Skeletal muscle tissue (tissue), 4 donors: Measurements from ENCODE around the gene SOD3. TPM values are rescaled to one million over a fixed set of nuclear protein-coding genes. Genes with fewer than 3 reads are reported as not detected.
A peak's percentile ranks its signal among the peaks of the same experiment; 100 is the strongest.

Source experiments
- H3K27ac ChIP-seq: one replicate; pipeline ENCODE4 v1.7.0; 2013; ENCODE audit warnings: mild to moderate bottlenecking, low read depth, low read length, inconsistent platforms
- H3K27me3 ChIP-seq, 3 donors: one replicate each; pipeline ENCODE4 v1.7.0; 2013; ENCODE audit warnings: low read length in 3 of 3; ENCODE audit not compliant: control insufficient read depth in 3 of 3, insufficient read depth in 3 of 3
- H3K36me3 ChIP-seq, 3 donors: one replicate each; pipeline ENCODE4 v1.7.0; 2013; ENCODE audit warnings: low read length in 3 of 3; ENCODE audit not compliant: control insufficient read depth in 3 of 3, insufficient read depth in 3 of 3
- H3K4me1 ChIP-seq, 3 donors: one replicate each; pipeline ENCODE4 v1.7.0; 2013; ENCODE audit warnings: low read length in 3 of 3, mild to moderate bottlenecking in 3 of 3; ENCODE audit not compliant: control insufficient read depth in 3 of 3, insufficient read depth in 3 of 3
- H3K4me3 ChIP-seq, 3 donors: one replicate each; pipeline ENCODE4 v1.7.0; 2013; ENCODE audit warnings: low read length in 3 of 3
- H3K9ac ChIP-seq, 3 donors: one replicate each; pipeline ENCODE4 v1.7.0; 2013; ENCODE audit warnings: low read length in 3 of 3, mild to moderate bottlenecking in 3 of 3, moderate library complexity in 2 of 3, low read depth in 1 of 3
- H3K9me3 ChIP-seq, 3 donors: one replicate each; pipeline ENCODE4 v1.7.0; 2013; ENCODE audit warnings: low read length in 3 of 3; ENCODE audit not compliant: control insufficient read depth in 3 of 3
- total RNA-seq: library from RNA; depleted of rRNA; stranded (reverse); fragments of >200 nt; gene quantifications from one replicate; pipeline ENCODE4 v1.2.3, GENCODE V29; 2014
- donor health status: Osteomylitis.

SOD3 gene
- total RNA-seq, 1 donor from 2014 or later, result 13.6 TPM

- Histone ChIP-seq H3K4me1 (peaks cover 19 to 22% (median 20%) of the 10 kb centered on the region in 3 donors), H3K27me3 (peaks cover 10 to 22% (median 10%) of the 10 kb centered on the region in 3 donors), H3K9ac (peak overlapping the region; percentile 23 to 60 (median 34)), H3K4me3 (peak overlapping the region; percentile 9 to 56 (median 56)), H3K9me3 (no peaks in the 10 kb centered on the region), H3K36me3 (no peaks in the 10 kb centered on the region), H3K27ac (no peak overlapping the region)
These were observed 5.0 kb downstream of the SOD3 start for GRCh38 chr4:24800325-24800895.

DNA sequence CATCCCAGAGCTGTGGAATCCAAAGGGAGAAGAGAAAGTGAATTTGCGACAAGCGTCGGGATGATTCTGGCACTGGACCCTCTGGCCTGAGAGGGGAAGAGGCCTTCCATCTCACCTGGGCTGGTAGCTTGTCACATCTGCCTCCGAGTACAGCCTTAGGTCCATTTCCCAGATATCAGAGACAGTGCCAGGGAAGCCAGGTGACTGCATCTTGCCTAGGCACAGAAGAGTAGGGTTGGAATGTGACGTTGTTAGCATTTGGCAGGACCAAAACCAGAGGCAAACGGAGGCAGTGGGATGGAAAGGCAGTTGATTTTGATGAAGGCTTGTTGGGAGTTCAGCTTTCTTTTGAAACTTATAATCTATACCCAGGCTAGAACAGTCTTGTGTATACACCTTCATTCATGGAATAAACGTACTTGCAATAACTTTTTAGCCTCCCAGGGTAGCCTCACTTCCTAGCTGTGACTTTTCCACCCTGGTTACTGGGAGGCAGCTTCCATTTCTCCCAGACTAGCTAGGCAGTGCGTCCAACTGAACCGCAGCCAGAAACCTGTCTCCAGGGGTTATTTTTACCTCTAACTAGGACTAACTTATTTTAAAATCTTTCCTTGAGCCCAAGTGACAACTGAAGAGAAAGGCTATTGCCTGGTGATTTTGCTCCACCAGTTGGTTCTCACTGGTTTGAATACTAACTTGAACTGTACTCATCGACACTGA lies 5.9 kb downstream of the SOD3 start:
- Histone ChIP-seq H3K27ac (no peak overlapping the region), H3K4me1 (peaks cover 14 to 22% (median 17%) of the 10 kb centered on the region in 3 donors), H3K27me3 (peaks cover 10 to 22% (median 10%) of the 10 kb centered on the region in 3 donors), H3K36me3 (no peaks in the 10 kb centered on the region), H3K4me3 (peak overlapping the region; percentile 9 to 56 (median 56)), H3K9ac (peak overlapping the region in 1 of 3 donors; percentile 57), H3K9me3 (no peaks in the 10 kb centered on the region)

GRCh38 chr4:24802648-24803047 lies 7.3 kb downstream of the SOD3 start:
- Histone ChIP-seq H3K9ac (no peak overlapping the region), H3K4me3 (no peak overlapping the region), H3K36me3 (peaks cover 0 to 3% (median 0%) of the 10 kb centered on the region in 3 donors), H3K27ac (no peak overlapping the region), H3K9me3 (no peaks in the 10 kb centered on the region), H3K4me1 (peaks cover 14 to 22% (median 17%) of the 10 kb centered on the region in 3 donors), H3K27me3 (peaks cover 10 to 22% (median 10%) of the 10 kb centered on the region in 3 donors)

- Histone ChIP-seq H3K27me3 (peaks cover 0 to 4% (median 1%) of the 10 kb centered on the region in 3 donors), H3K9ac (no peak overlapping the region), H3K4me3 (no peak overlapping the region), H3K36me3 (peaks cover 0 to 6% (median 5%) of the 10 kb centered on the region in 3 donors), H3K4me1 (peaks cover 14 to 17% (median 16%) of the 10 kb centered on the region in 3 donors), H3K27ac (no peak overlapping the region), H3K9me3 (no peaks in the 10 kb centered on the region)
These were observed 9.7 kb downstream of the SOD3 start for GRCh38 chr4:24805067-24805466.

DNA sequence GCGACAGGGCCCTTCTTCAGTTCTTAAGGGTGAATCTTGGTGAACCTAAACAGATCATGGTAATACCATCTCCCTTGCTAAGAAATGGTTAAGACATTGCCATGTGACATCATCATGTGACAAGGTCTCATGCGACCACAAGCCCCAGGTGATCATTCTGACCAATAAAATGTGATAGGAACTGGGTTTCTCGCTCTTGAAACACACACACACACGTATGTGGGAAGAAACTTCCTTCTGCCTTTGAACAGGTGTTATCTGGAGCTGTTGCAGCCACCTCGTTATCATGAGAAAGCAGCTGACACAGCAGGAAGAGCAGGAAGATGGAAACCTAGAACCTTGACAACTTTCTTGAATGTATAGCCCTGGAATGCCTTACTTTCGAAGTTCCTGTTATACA lies 10.2 kb downstream of the SOD3 start:
- H3K9ac ChIP-seq, result no peak overlapping the region
- no peak overlapping the region for H3K27ac ChIP-seq
- H3K4me1 ChIP-seq, result peaks cover 13 to 15% (median 13%) of the 10 kb centered on the region in 3 donors
- no peaks in the 10 kb centered on the region for H3K27me3 ChIP-seq
- H3K9me3 ChIP-seq, result no peaks in the 10 kb centered on the region
- peaks cover 0 to 6% (median 5%) of the 10 kb centered on the region in 3 donors for H3K36me3 ChIP-seq
- no peak overlapping the region for H3K4me3 ChIP-seq

DNA sequence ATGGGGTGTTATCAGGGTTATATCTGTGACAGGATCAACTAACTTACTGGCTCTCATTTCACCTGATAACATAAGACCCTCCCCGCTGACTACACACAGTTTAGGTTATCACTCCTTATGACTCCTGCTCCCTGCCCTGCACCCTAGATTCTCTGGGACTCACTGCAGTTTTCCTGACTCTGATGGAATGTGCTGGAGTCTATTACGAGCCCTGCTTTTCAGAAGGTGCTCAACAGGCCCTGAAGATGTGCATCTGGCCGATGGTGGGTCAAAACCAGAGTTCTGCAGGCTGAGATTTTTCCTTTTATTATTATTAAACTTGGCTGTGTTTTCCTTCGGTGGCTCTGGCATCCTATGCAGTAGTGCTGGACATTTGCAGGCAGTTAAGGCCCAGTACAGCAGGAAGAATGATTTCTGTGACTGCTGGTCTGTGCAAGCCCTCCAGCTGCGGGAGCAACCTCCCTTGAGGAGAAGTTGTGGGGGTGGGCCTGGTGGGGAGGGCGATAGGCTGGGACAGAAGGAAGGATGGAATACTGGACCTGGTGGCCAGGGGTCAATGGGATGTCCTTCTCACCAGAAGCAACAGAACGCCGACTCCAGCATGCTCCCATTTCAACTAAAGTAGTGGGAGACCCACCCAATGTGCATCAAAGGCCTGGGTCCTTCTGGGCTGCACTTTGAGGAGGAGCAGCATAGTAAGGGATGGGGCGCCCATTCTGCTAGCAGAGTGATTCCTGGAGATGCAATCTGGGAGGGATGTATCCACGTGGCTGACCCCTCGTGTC lies 11.0 kb downstream of the SOD3 start:
- H3K9me3 ChIP-seq, result no peaks in the 10 kb centered on the region
- peaks cover 0 to 6% (median 5%) of the 10 kb centered on the region in 3 donors for H3K36me3 ChIP-seq
- peaks cover 5 to 7% (median 6%) of the 10 kb centered on the region in 3 donors for H3K4me1 ChIP-seq
- H3K4me3 ChIP-seq, result no peak overlapping the region
- H3K9ac ChIP-seq, result no peak overlapping the region
- H3K27ac ChIP-seq, result no peak overlapping the region
- no peaks in the 10 kb centered on the region for H3K27me3 ChIP-seq

DNA sequence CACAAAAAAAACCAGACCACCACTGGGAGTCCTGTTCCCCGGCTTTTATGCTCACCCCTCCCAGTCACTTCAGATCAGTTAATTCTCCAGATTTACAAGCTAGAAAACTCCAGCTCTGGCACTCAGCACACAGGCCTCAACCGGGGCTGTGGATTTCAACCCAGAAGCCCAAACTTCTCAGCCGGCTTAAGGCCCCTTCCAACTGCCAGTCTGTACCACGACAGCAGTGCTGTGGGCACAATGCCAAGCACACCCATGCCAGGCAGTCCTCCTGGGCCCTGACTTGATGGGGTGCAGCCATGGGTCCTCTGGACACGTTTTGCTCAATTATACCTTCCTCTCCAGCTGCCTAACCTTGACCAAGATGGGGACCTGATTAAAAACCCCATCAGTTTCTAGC lies 12.2 kb downstream of the SOD3 start:
- Histone ChIP-seq H3K27me3 (no peaks in the 10 kb centered on the region), H3K27ac (no peak overlapping the region), H3K9ac (no peak overlapping the region), H3K4me3 (no peak overlapping the region), H3K4me1 (no peaks in the 10 kb centered on the region), H3K9me3 (no peaks in the 10 kb centered on the region), H3K36me3 (peaks cover 0 to 12% (median 8%) of the 10 kb centered on the region in 3 donors)

DNA sequence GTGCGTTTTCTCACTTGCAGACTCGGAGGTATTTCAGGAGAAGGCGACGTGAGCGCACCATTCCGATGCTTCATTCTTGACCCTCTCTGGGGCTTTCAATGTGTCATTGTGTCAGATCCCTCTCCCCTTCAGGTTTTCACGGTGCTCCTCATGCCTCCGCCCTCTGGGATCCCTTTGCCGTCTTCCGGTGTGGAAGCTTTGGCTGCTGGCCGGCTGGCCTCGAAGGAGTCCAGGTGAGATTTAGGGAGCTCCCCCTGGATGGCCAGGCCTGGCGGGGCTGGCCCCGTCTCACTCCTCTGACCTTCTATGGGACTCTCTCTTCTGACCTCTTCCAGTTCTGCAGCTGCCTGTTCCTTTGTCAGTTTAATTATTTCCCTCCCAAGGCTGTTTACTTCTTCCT lies 12.9 kb downstream of the SOD3 start:
- Histone ChIP-seq H3K36me3 (peaks cover 0 to 12% (median 12%) of the 10 kb centered on the region in 3 donors), H3K27me3 (no peaks in the 10 kb centered on the region), H3K27ac (no peak overlapping the region), H3K4me1 (no peaks in the 10 kb centered on the region), H3K9ac (no peak overlapping the region), H3K4me3 (no peak overlapping the region), H3K9me3 (no peaks in the 10 kb centered on the region)

GRCh38 chr4:24808955-24809354 lies 13.6 kb downstream of the SOD3 start:
- no peak overlapping the region for H3K9ac ChIP-seq
- no peaks in the 10 kb centered on the region for H3K9me3 ChIP-seq
- H3K36me3 ChIP-seq, result peaks cover 0 to 12% (median 12%) of the 10 kb centered on the region in 3 donors
- no peaks in the 10 kb centered on the region for H3K4me1 ChIP-seq
- H3K27ac ChIP-seq, result no peak overlapping the region
- H3K4me3 ChIP-seq, result no peak overlapping the region
- H3K27me3 ChIP-seq, result no peaks in the 10 kb centered on the region
